GM12878 (cell line): ENCODE measurements around the gene KARS1. TPM values are rescaled to one million over a fixed set of nuclear protein-coding genes. Genes with fewer than 3 reads are reported as not detected.

Source experiments
- CBX3 ChIP-seq: fragments of 200-600 bp; sonication (generic); IDR thresholded peaks from 2 replicates; pipeline ENCODE4 v1.6.1; 2016; ENCODE audit warnings: low read depth, borderline replicate concordance
- FOS ChIP-seq: IDR thresholded peaks from 3 replicates; pipeline ENCODE4 v1.6.1; 2011; ENCODE audit warnings: borderline replicate concordance; ENCODE audit not compliant: insufficient read length; ENCODE audit errors: extremely low read depth
- FOXM1 ChIP-seq: IDR thresholded peaks from 2 replicates; pipeline ENCODE4 v1.6.1; 2012; ENCODE audit warnings: low read depth, mild to moderate bottlenecking, inconsistent platforms, low read length, moderate library complexity
- NR2C2 ChIP-seq: IDR thresholded peaks from 2 replicates; pipeline ENCODE4 v1.6.1; 2011; ENCODE audit warnings: borderline replicate concordance, low read depth; ENCODE audit not compliant: control insufficient read depth, insufficient read length
- POLR2AphosphoS5 ChIP-seq: IDR thresholded peaks from 2 replicates; pipeline ENCODE4 v1.6.1; 2011; ENCODE audit warnings: mild to moderate bottlenecking, low read length, inconsistent platforms
- RFX5 ChIP-seq: IDR thresholded peaks from 2 replicates; pipeline ENCODE4 v1.6.1; 2011; ENCODE audit warnings: low read depth, low read length, improper control_type of control experiment
- SREBF1 ChIP-seq: IDR thresholded peaks from 2 replicates; pipeline ENCODE4 v1.6.1; 2012; ENCODE audit warnings: mild to moderate bottlenecking, low read length
- STAT3 ChIP-seq: IDR thresholded peaks from 2 replicates; pipeline ENCODE4 v1.6.1; 2011; ENCODE audit warnings: low read depth, low read length, improper control_type of control experiment
- TAF1 ChIP-seq: IDR thresholded peaks from 2 replicates; pipeline ENCODE4 v1.6.1; 2011; ENCODE audit warnings: mild to moderate bottlenecking, low read depth, low read length, borderline replicate concordance
- TCF3 ChIP-seq: IDR thresholded peaks from 2 replicates; pipeline ENCODE4 v1.6.1; 2012; ENCODE audit warnings: low read depth, mild to moderate bottlenecking, low read length, borderline replicate concordance; ENCODE audit not compliant: insufficient read depth
- ZNF622 ChIP-seq: fragments of 450-650 bp; IDR thresholded peaks from 2 replicates; pipeline ENCODE4 v1.6.1; 2017; ENCODE audit warnings: mild to moderate bottlenecking, inconsistent platforms
- polyA plus RNA-seq, 11 experiments: library from polyadenylated mRNA; depleted of rRNA in 4 of 11; unstranded in 6 of 11; stranded (reverse) in 5 of 11; fragments of >200 nt; fragmentation: Nextera tagmentation in 4 of 11; fragmentation: Illumina TruSeq in 1 of 11; extraction: Ambion mirVana in 4 of 11; extraction: Trizol in 1 of 11; gene quantifications; 1 replicate in 1 of 11; 2 replicates in 10 of 11; pipeline versions ENCODE4 v1.2.1 to v1.2.3, GENCODE V29; 2011 to 2016; ENCODE audit warnings: inconsistent platforms in 2 of 11, missing spikeins in 2 of 11, low read depth in 1 of 11
- total RNA-seq, 4 experiments: library from RNA; depleted of rRNA in 3 of 4; stranded (reverse); fragments of >200 nt in 3 of 4; fragmentation: Illumina TruSeq in 1 of 4; extraction: Trizol in 1 of 4; gene quantifications; 2 replicates each; pipeline versions ENCODE4 v1.2.1 to v1.2.3, GENCODE V29; 2013 to 2021
- TF ChIP-seq, protein P1 (sequence below): fragments of 450-650 bp; IDR thresholded peaks from 2 replicates; pipeline ENCODE4 v1.6.1; 2017; ENCODE audit warnings: mild to moderate bottlenecking, low read depth, inconsistent platforms; ENCODE audit not compliant: poor library complexity, severe bottlenecking
- TF ChIP-seq, protein P2 (sequence below): IDR thresholded peaks from 2 replicates; pipeline ENCODE4 v1.6.1; 2012; ENCODE audit warnings: low read depth, low read length, improper control_type of control experiment
- TF ChIP-seq, protein P3 (sequence below): fragments of 450-650 bp; IDR thresholded peaks from 2 replicates; pipeline ENCODE4 v1.6.1; 2018; ENCODE audit warnings: borderline replicate concordance, mild to moderate bottlenecking; ENCODE audit not compliant: partially characterized antibody

KARS1 gene
- total and polyA plus RNA-seq, 10 of the 15 experiments (the other 5 are each of a cell fraction or from before 2014, with no cell fraction given) = 187 to 312 (median 211) TPM

DNA sequence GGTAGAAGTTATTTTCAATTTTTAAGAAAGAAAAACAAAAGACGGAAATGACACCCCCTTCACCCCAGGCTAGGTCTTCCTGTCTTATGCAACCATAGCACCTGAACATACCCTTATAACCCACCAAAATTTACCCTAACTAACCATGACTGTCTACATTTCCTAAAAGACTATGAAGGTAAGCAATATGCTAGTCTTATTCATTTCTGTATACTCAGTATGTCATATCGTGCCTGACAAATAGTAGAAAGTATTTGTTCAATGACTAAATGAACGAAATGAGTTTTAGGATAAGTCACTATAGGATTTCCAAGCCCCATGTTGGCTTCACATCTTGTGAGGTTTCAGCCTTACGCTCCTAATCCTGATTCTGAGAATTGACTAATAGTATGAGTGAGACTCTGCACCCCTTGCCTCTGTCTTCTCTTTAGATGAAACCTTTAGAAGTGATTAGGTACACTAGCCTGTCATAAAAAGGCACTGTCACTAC lies 30.9 kb downstream of the KARS1 start (continued):
- TF ChIP-seq, protein P1, sequence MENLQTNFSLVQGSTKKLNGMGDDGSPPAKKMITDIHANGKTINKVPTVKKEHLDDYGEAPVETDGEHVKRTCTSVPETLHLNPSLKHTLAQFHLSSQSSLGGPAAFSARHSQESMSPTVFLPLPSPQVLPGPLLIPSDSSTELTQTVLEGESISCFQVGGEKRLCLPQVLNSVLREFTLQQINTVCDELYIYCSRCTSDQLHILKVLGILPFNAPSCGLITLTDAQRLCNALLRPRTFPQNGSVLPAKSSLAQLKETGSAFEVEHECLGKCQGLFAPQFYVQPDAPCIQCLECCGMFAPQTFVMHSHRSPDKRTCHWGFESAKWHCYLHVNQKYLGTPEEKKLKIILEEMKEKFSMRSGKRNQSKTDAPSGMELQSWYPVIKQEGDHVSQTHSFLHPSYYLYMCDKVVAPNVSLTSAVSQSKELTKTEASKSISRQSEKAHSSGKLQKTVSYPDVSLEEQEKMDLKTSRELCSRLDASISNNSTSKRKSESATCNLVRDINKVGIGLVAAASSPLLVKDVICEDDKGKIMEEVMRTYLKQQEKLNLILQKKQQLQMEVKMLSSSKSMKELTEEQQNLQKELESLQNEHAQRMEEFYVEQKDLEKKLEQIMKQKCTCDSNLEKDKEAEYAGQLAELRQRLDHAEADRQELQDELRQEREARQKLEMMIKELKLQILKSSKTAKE = no peak
- TF ChIP-seq POLR2AphosphoS5 (no peak), RFX5 (no peak), TAF1 (no peak), FOXM1 (peak; percentile 90; the same call in 1 of the 2 replicates), STAT3 (no peak), CBX3 (no peak), FOS (no peak), NR2C2 (no peak), TCF3 (no peak), ZNF622 (no peak), SREBF1 (no peak)
- TF ChIP-seq, protein P2, sequence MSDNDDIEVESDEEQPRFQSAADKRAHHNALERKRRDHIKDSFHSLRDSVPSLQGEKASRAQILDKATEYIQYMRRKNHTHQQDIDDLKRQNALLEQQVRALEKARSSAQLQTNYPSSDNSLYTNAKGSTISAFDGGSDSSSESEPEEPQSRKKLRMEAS = no peak
- TF ChIP-seq, protein P3, sequence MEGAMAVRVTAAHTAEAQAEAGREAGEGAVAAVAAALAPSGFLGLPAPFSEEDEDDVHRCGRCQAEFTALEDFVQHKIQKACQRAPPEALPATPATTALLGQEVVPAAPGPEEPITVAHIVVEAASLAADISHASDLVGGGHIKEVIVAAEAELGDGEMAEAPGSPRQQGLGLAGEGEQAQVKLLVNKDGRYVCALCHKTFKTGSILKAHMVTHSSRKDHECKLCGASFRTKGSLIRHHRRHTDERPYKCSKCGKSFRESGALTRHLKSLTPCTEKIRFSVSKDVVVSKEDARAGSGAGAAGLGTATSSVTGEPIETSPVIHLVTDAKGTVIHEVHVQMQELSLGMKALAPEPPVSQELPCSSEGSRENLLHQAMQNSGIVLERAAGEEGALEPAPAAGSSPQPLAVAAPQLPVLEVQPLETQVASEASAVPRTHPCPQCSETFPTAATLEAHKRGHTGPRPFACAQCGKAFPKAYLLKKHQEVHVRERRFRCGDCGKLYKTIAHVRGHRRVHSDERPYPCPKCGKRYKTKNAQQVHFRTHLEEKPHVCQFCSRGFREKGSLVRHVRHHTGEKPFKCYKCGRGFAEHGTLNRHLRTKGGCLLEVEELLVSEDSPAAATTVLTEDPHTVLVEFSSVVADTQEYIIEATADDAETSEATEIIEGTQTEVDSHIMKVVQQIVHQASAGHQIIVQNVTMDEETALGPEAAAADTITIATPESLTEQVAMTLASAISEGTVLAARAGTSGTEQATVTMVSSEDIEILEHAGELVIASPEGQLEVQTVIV = no peak
